T-helper 1 cell treated with Interleukin-12 subunit alpha and Interleukin-12 subunit beta and Interleukin-4 antibody, amounts not matched to agents 30 μg/mL and 1 μg/mL, for 36 hours (primary cell): ENCODE results near the gene SH2D1A.

Source experiments
- H3K27ac Mint-ChIP-seq: one replicate; pipeline ENCODE4 v1.8.0; 2021; ENCODE audit warnings: mild to moderate bottlenecking, mixed read lengths
- H3K27me3 Mint-ChIP-seq: one replicate; pipeline ENCODE4 v1.8.0; 2021; ENCODE audit warnings: low read depth, mixed read lengths
- H3K36me3 Mint-ChIP-seq: one replicate; pipeline ENCODE4 v1.8.0; 2021; ENCODE audit warnings: low read depth, mixed read lengths
- H3K4me1 Mint-ChIP-seq: one replicate; pipeline ENCODE4 v1.8.0; 2021; ENCODE audit warnings: low read depth, mixed read lengths
- H3K4me3 Mint-ChIP-seq: one replicate; pipeline ENCODE4 v1.8.0; 2021; ENCODE audit warnings: mild to moderate bottlenecking, moderate library complexity, mixed read lengths
- H3K9me3 Mint-ChIP-seq: one replicate; pipeline ENCODE4 v1.8.0; 2021; ENCODE audit warnings: mixed read lengths

SH2D1A gene

GRCh38 chrX:124421898-124422655 lies 75.7 kb downstream of the SH2D1A start:
- Mint-ChIP-seq H3K36me3 (peaks cover 4% of the 10 kb centered on the region), H3K4me1 (no peaks in the 10 kb centered on the region), H3K27me3 (no peaks in the 10 kb centered on the region), H3K9me3 (no peaks in the 10 kb centered on the region), H3K27ac (no peak overlapping the region), H3K4me3 (no peak overlapping the region)
